Testis (tissue), 2 donors: ENCODE data around the gene C2orf81.

ENCODE experiments used
- CTCF ChIP-seq, 3 experiments: fragments of 450-650 bp in 2 of 3; fragments of 200-600 bp in 1 of 3; sonication (generic) in 1 of 3; IDR thresholded peaks; one replicate each; pipeline ENCODE4 v1.5.1; 2016 to 2019; ENCODE audit warnings: antibody characterized with exemption in 3 of 3, mild to moderate bottlenecking in 2 of 3, moderate library complexity in 1 of 3
- POLR2A ChIP-seq: fragments of 450-650 bp; IDR thresholded peaks from one replicate; pipeline ENCODE4 v1.6.1; 2017; ENCODE audit warnings: antibody characterized with exemption, mild to moderate bottlenecking, moderate library complexity

DNA sequence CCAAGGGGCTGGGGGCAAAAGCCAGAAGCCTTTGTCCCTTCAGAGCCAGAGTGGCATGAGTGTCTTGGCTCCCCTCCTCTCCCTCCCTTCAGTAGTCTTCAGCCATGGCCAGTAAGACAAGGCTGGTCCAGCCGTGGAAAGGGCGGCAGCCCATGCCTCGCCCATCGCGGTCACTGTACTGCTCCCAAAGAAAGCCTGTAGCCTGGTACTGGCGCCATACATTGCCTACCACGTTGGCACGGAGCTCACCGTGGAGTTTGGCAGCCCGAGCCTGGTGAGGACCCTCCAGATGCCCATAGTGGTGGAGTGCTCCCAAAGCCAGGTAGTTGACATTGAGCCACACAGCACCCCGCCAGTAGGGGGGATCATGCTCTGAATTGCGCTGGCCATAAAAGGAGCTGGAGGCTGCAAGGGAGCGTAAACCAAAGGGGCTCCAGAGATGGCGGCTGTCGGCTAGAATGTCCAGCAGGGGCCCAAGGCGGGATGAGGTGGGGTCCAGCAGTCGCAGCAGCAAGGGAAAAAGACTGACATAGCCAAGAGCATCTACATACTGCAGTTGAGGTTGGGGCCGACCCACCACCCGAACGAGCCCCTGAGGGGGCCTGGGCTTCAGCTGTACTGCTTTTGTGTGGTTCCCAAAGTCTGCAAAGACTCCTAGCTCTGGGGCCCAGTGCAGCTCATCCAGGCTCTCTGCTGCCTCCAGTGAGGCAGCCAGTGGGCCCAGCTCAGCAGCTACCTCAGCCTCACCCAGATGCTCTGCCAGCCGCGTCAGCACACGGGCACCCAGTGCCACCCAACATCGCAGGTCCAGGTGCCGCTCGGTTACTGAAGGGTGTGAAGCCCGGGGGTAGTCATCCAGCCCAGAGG is 40.0 kb upstream of the C2orf81 start:
- no peak for TF ChIP-seq CTCF (IDR thresholded peaks at IDR 0.05)
- no peak for TF ChIP-seq POLR2A
